ENCODE data around the gene INPP5D.
A peak's percentile ranks its signal among the peaks of the same experiment; 100 is the strongest.
"Not testable (repeated sequence)": the region's sequence is repeated elsewhere in the genome, so short reads cannot be mapped to it uniquely, and the experiment has no call there.

The INPP5D gene

GRCh38 chr2:233119806-233120205 lies 59.7 kb downstream of the INPP5D start:
- DNase-seq = no peak

GRCh38 chr2:233120459-233120858 lies 60.3 kb downstream of the INPP5D start:
- no peak for DNase-seq

- no peak for DNase-seq
Measured at GRCh38 chr2:233121856-233122255, 61.7 kb downstream of the INPP5D start.

- no peak for DNase-seq
Measured at GRCh38 chr2:233122541-233122940, 62.4 kb downstream of the INPP5D start.

GRCh38 chr2:233123576-233123975 lies 63.4 kb downstream of the INPP5D start:
- not testable (repeated sequence) for DNase-seq

GRCh38 chr2:233124421-233125080 lies 64.4 kb downstream of the INPP5D start:
- peak; percentile 71 for DNase-seq

GRCh38 chr2:233125455-233126065 lies 65.4 kb downstream of the INPP5D start:
- DNase-seq = no peak

GRCh38 chr2:233129351-233129978 lies 69.3 kb downstream of the INPP5D start:
- no peak for DNase-seq

- DNase-seq = no peak
Measured at GRCh38 chr2:233130024-233130423, 69.9 kb downstream of the INPP5D start.

GRCh38 chr2:233130481-233131020 lies 70.4 kb downstream of the INPP5D start:
- DNase-seq = no peak

- DNase-seq = no peak
Measured at GRCh38 chr2:233131936-233132720, 72.0 kb downstream of the INPP5D start.

GRCh38 chr2:233133239-233133638 lies 73.1 kb downstream of the INPP5D start:
- no peak for DNase-seq

- DNase-seq = no peak
Measured at GRCh38 chr2:233135421-233135820, 75.3 kb downstream of the INPP5D start.

GRCh38 chr2:233137040-233137439 lies 76.9 kb downstream of the INPP5D start:
- no peak for DNase-seq

- no peak for DNase-seq
Measured at GRCh38 chr2:233140077-233140585, 80.0 kb downstream of the INPP5D start.

- DNase-seq = no peak
Measured at GRCh38 chr2:233140978-233141377, 80.8 kb downstream of the INPP5D start.

- DNase-seq = no peak
Measured at GRCh38 chr2:233141901-233142300, 81.8 kb downstream of the INPP5D start.

GRCh38 chr2:233142355-233142897 lies 82.3 kb downstream of the INPP5D start:
- no peak for DNase-seq

GRCh38 chr2:233143700-233144331 lies 83.7 kb downstream of the INPP5D start:
- no peak for DNase-seq

GRCh38 chr2:233145726-233146125 lies 85.6 kb downstream of the INPP5D start:
- DNase-seq = no peak

- DNase-seq = no peak
Measured at GRCh38 chr2:233146194-233146593, 86.1 kb downstream of the INPP5D start.

GRCh38 chr2:233147136-233147828 lies 87.1 kb downstream of the INPP5D start:
- no peak for DNase-seq

Data from CD4-positive, alpha-beta T cell treated with Interferon gamma for 1 hour (primary cell).